Measurements from ENCODE around the gene SLC5A9. TPM values are rescaled to one million over a fixed set of nuclear protein-coding genes. Genes with fewer than 3 reads are reported as not detected.

SLC5A9 gene
- polyA plus RNA-seq, 3 donors, result 0.15 to 0.42 (median 0.28) TPM

DNA sequence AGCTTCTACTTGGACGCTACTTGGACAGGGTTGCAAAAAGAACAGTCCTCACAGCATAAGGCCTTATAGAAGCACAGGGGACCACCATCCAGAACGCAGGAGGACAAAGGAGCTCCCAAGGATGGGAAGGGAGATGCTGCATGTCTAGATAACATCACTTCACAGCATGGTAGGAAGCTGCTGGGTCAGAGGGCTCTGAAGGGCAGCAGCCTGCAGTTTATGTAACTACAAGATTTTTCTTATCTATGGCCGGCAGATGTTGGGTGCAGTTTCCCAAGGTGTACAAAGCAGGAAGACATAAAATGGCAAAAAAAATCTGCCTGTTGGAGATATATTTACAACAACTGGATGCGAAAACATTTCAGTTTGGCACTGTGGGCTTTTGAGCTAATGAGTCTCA, 45.3 kb upstream of the SLC5A9 start:
- H3K36me3 ChIP-seq (replicated peaks in 1 of 2; ENCODE audit: control insufficient read depth in 1 of 2, insufficient read depth in 2 of 2, low read length in 2 of 2), result no peaks in the 10 kb centered on the region
- H3K27me3 Mint-ChIP-seq (ENCODE audit: low read depth in 3 of 3), result peaks cover 0 to 5% (median 4%) of the 10 kb centered on the region in 3 donors
- H3K9me3 ChIP-seq (replicated peaks in 1 of 2; ENCODE audit: control insufficient read depth in 1 of 2, insufficient read depth in 1 of 2, low read length in 2 of 2), result no peaks in the 10 kb centered on the region
- no peak overlapping the region for H3K9ac ChIP-seq (ENCODE audit: insufficient read depth, low read length, poor library complexity, severe bottlenecking)
- H3K9me3 Mint-ChIP-seq, result no peaks in the 10 kb centered on the region
- H3K27ac ChIP-seq (ENCODE audit: low read depth in 1 of 2, low read length in 2 of 2), result no peak overlapping the region
- H3K4me3 ChIP-seq (replicated peaks in 1 of 3; ENCODE audit: low read depth in 2 of 3, low read length in 3 of 3), result no peak overlapping the region
- H3K36me3 Mint-ChIP-seq, result no peaks in the 10 kb centered on the region
- no peaks in the 10 kb centered on the region for H3K4me1 ChIP-seq (ENCODE audit: control insufficient read depth in 1 of 2, insufficient read depth in 2 of 2, low read length in 2 of 2)
- no peak overlapping the region for H2AFZ ChIP-seq (ENCODE audit: insufficient read depth, low read depth, low read length, poor library complexity, severe bottlenecking)
- H3K79me2 ChIP-seq (ENCODE audit: insufficient read depth, low read length), result no peaks in the 10 kb centered on the region
- no peak overlapping the region for H3K4me3 Mint-ChIP-seq
- H3K27me3 ChIP-seq (ENCODE audit: control insufficient read depth in 2 of 2, insufficient read depth in 2 of 2, low read length in 2 of 2), result no peaks in the 10 kb centered on the region
- no peak overlapping the region for H3K4me2 ChIP-seq (replicated peaks; ENCODE audit: extremely low read depth, low read length, poor library complexity, severe bottlenecking)
- no peak for DNase-seq
- H4K20me1 ChIP-seq (ENCODE audit: insufficient read depth, low read length), result no peaks in the 10 kb centered on the region
- H3K27ac Mint-ChIP-seq, result no peak overlapping the region
- no peaks in the 10 kb centered on the region for H3K4me1 Mint-ChIP-seq
- WGBS (ENCODE audit: insufficient coverage), result 48% methylated on average over 2 of the region's 4 CpGs
- TF ChIP-seq, protein P1, sequence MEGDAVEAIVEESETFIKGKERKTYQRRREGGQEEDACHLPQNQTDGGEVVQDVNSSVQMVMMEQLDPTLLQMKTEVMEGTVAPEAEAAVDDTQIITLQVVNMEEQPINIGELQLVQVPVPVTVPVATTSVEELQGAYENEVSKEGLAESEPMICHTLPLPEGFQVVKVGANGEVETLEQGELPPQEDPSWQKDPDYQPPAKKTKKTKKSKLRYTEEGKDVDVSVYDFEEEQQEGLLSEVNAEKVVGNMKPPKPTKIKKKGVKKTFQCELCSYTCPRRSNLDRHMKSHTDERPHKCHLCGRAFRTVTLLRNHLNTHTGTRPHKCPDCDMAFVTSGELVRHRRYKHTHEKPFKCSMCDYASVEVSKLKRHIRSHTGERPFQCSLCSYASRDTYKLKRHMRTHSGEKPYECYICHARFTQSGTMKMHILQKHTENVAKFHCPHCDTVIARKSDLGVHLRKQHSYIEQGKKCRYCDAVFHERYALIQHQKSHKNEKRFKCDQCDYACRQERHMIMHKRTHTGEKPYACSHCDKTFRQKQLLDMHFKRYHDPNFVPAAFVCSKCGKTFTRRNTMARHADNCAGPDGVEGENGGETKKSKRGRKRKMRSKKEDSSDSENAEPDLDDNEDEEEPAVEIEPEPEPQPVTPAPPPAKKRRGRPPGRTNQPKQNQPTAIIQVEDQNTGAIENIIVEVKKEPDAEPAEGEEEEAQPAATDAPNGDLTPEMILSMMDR (IDR thresholded peaks at IDR 0.05), result peak; percentile 9
- intact Hi-C loops (cut with micrococcal nuclease), result no loop called here

DNA sequence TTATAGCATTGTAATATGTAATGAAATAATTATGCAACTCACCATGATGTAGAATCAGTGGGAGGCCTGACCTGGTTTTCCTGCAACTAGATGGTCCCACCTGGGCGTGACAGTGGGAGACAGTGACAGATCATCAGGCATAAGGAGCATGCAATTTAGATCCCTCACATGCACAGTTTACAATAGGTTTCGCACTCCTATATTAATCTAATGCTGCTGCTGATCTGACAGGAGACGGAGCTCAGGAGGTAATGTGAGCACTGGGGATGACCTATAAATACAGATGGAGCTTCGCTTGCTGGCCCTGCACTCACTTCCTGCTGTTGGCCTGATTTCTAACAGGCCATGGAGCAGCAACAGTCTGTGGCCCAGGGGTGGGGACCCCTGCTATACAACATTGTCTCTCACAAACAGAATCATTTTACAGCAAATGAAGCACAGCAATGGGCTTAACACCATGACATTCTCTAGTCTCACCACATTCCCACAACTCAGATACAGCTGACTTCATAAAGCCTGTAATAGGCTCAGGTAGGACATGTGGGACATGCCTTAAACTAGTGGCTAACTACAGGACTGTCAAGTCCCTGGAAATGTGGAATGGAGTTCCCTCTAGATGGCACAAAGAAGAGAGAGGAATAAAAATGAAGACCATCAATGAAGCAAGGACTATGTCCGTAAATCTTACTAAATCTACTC, 40.7 kb upstream of the SLC5A9 start:
- intact Hi-C loops (cut with micrococcal nuclease), result no loop called here
- Histone ChIP-seq H3K4me1 (ENCODE audit: control insufficient read depth in 1 of 2, insufficient read depth in 2 of 2, low read length in 2 of 2) (no peaks in the 10 kb centered on the region), H3K27me3 (ENCODE audit: control insufficient read depth in 2 of 2, insufficient read depth in 2 of 2, low read length in 2 of 2) (no peaks in the 10 kb centered on the region), H3K9me3 (replicated peaks in 1 of 2; ENCODE audit: control insufficient read depth in 1 of 2, insufficient read depth in 1 of 2, low read length in 2 of 2) (peaks cover 2 to 5% of the 10 kb centered on the region in 2 donors), H3K4me2 (replicated peaks; ENCODE audit: extremely low read depth, low read length, poor library complexity, severe bottlenecking) (no peak overlapping the region), H3K36me3 (replicated peaks in 1 of 2; ENCODE audit: control insufficient read depth in 1 of 2, insufficient read depth in 2 of 2, low read length in 2 of 2) (no peaks in the 10 kb centered on the region), H3K27ac (ENCODE audit: low read depth in 1 of 2, low read length in 2 of 2) (no peak overlapping the region), H3K79me2 (ENCODE audit: insufficient read depth, low read length) (no peaks in the 10 kb centered on the region), H2AFZ (ENCODE audit: insufficient read depth, low read depth, low read length, poor library complexity, severe bottlenecking) (no peak overlapping the region), H3K4me3 (replicated peaks in 1 of 3; ENCODE audit: low read depth in 2 of 3, low read length in 3 of 3) (no peak overlapping the region), H4K20me1 (ENCODE audit: insufficient read depth, low read length) (no peaks in the 10 kb centered on the region), H3K9ac (ENCODE audit: insufficient read depth, low read length, poor library complexity, severe bottlenecking) (no peak overlapping the region)
- no peak overlapping the region for H3K27ac Mint-ChIP-seq
- no peak for DNase-seq
- no peaks in the 10 kb centered on the region for H3K36me3 Mint-ChIP-seq
- H3K9me3 Mint-ChIP-seq, result peaks cover 0 to 12% (median 5%) of the 10 kb centered on the region in 7 donors
- H3K4me3 Mint-ChIP-seq, result no peak overlapping the region
- H3K27me3 Mint-ChIP-seq (ENCODE audit: low read depth in 3 of 3), result peaks cover 1 to 5% (median 3%) of the 10 kb centered on the region in 3 donors
- 89% methylated on average over 3 of the region's 5 CpGs for WGBS (ENCODE audit: insufficient coverage)
- TF ChIP-seq, protein P1 (IDR thresholded peaks at IDR 0.05), result no peak
- no peaks in the 10 kb centered on the region for H3K4me1 Mint-ChIP-seq
